ENCODE data around the gene WAS.
"Not testable (repeated sequence)": the region's sequence is repeated elsewhere in the genome, so short reads cannot be mapped to it uniquely, and the experiment has no call there.

Gene WAS

DNA sequence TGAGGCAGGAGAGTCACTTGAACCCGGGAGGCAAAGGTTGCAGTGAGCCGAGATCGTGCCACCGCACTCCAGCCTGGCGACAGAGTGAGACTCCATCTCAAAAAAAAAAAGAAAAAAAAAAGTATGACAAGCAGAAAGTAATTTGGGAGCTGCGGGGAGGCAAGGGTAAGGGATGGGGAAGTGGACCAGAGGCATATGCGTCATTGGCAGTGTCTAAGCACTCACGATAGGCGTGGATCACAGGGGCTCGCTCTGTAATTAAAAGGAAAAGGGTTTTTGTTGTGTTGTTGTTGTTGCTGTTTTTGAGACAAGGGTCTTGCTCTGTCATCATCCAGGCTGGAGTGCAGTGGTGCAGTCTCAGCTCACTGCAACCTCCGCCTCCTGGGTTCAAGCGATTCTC, 804 bp upstream of the WAS start:
- H3K4me1 ChIP-seq (ENCODE audit: control insufficient read depth in 1 of 2, insufficient read depth in 2 of 2, low read length in 2 of 2); H3K27ac ChIP-seq (ENCODE audit: low read depth, low read length); H3K27me3 ChIP-seq (ENCODE audit: control insufficient read depth in 1 of 2, insufficient read depth in 2 of 2, low read length in 2 of 2); H3K9me3 ChIP-seq (ENCODE audit: control insufficient read depth in 1 of 2, low read length in 2 of 2); H3K36me3 ChIP-seq (ENCODE audit: control insufficient read depth in 1 of 2, insufficient read depth in 2 of 2, low read length in 2 of 2); H3K9ac ChIP-seq (ENCODE audit: low read depth in 1 of 2, low read length in 2 of 2); H3K4me3 ChIP-seq (ENCODE audit: low read depth in 1 of 2, low read length in 2 of 2): not testable (repeated sequence)

DNA sequence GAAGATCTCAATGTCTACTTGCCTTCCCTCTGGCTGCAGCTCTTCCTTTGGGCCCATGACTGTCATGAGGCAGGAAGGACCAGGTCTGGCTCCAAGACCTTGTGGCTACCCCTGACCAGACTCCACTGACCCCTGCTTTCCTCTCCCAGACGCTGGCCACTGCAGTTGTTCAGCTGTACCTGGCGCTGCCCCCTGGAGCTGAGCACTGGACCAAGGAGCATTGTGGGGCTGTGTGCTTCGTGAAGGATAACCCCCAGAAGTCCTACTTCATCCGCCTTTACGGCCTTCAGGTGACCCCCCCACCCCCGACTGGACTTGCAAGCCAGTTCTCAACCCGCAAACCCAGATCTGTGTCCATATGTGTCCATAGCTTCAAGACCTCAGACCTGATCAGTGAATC, 535 bp downstream of the WAS start:
- peak overlapping the region; percentile 52 to 60 for H3K4me3 ChIP-seq (ENCODE audit: low read depth in 1 of 2, low read length in 2 of 2)
- no peaks in the 10 kb centered on the region for H3K36me3 ChIP-seq (ENCODE audit: control insufficient read depth in 1 of 2, insufficient read depth in 2 of 2, low read length in 2 of 2)
- H3K9me3 ChIP-seq (ENCODE audit: control insufficient read depth in 1 of 2, low read length in 2 of 2), result no peaks in the 10 kb centered on the region
- peaks cover 0 to 3% of the 10 kb centered on the region in 2 donors for H3K4me1 ChIP-seq (ENCODE audit: control insufficient read depth in 1 of 2, insufficient read depth in 2 of 2, low read length in 2 of 2)
- peak overlapping the region; percentile 32 for H3K27ac ChIP-seq (ENCODE audit: low read depth, low read length)
- peak overlapping the region in 1 of 2 donors; percentile 51 for H3K9ac ChIP-seq (ENCODE audit: low read depth in 1 of 2, low read length in 2 of 2)
- no peaks in the 10 kb centered on the region for H3K27me3 ChIP-seq (ENCODE audit: control insufficient read depth in 1 of 2, insufficient read depth in 2 of 2, low read length in 2 of 2)

DNA sequence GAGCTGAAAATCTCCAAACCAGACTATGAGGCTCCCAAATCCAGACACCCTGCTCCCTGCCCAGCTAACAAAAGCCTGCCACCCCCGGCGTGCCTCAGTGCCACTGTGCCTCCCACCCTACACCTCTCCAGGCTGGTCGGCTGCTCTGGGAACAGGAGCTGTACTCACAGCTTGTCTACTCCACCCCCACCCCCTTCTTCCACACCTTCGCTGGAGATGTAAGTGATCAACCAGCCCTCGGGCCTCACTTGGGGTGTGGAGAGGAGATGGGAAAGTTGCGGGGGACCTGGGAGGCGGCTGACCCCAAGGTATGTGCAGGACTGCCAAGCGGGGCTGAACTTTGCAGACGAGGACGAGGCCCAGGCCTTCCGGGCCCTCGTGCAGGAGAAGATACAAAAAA, 1.8 kb downstream of the WAS start:
- Histone ChIP-seq H3K4me3 (ENCODE audit: low read depth in 1 of 2, low read length in 2 of 2) (no peak overlapping the region), H3K9me3 (ENCODE audit: control insufficient read depth in 1 of 2, low read length in 2 of 2) (no peaks in the 10 kb centered on the region), H3K27ac (ENCODE audit: low read depth, low read length) (no peak overlapping the region), H3K27me3 (ENCODE audit: control insufficient read depth in 1 of 2, insufficient read depth in 2 of 2, low read length in 2 of 2) (no peaks in the 10 kb centered on the region), H3K4me1 (ENCODE audit: control insufficient read depth in 1 of 2, insufficient read depth in 2 of 2, low read length in 2 of 2) (peaks cover 0 to 3% of the 10 kb centered on the region in 2 donors), H3K9ac (ENCODE audit: low read depth in 1 of 2, low read length in 2 of 2) (no peak overlapping the region), H3K36me3 (ENCODE audit: control insufficient read depth in 1 of 2, insufficient read depth in 2 of 2, low read length in 2 of 2) (no peaks in the 10 kb centered on the region)

DNA sequence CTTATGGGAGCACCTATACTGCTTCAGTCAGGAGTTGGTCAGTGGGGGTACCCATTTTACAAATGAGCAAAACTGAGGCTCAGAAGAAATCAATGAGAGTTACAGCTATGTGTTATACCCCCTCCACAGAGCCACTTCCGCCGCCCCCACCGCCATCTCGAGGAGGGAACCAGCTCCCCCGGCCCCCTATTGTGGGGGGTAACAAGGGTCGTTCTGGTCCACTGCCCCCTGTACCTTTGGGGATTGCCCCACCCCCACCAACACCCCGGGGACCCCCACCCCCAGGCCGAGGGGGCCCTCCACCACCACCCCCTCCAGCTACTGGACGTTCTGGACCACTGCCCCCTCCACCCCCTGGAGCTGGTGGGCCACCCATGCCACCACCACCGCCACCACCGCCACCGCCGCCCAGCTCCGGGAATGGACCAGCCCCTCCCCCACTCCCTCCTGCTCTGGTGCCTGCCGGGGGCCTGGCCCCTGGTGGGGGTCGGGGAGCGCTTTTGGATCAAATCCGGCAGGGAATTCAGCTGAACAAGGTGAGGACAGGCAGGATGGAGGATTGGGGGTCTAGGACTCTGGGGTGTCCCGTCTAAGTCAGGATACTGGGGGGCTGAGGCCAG, 5.0 kb downstream of the WAS start:
- no peaks in the 10 kb centered on the region for H3K4me1 ChIP-seq (ENCODE audit: control insufficient read depth in 1 of 2, insufficient read depth in 2 of 2, low read length in 2 of 2)
- no peaks in the 10 kb centered on the region for H3K9me3 ChIP-seq (ENCODE audit: control insufficient read depth in 1 of 2, low read length in 2 of 2)
- no peaks in the 10 kb centered on the region for H3K27me3 ChIP-seq (ENCODE audit: control insufficient read depth in 1 of 2, insufficient read depth in 2 of 2, low read length in 2 of 2)
- H3K27ac ChIP-seq (ENCODE audit: low read depth, low read length), result no peak overlapping the region
- no peak overlapping the region for H3K4me3 ChIP-seq (ENCODE audit: low read depth in 1 of 2, low read length in 2 of 2)
- H3K36me3 ChIP-seq (ENCODE audit: control insufficient read depth in 1 of 2, insufficient read depth in 2 of 2, low read length in 2 of 2), result no peaks in the 10 kb centered on the region
- no peak overlapping the region for H3K9ac ChIP-seq (ENCODE audit: low read depth in 1 of 2, low read length in 2 of 2)

DNA sequence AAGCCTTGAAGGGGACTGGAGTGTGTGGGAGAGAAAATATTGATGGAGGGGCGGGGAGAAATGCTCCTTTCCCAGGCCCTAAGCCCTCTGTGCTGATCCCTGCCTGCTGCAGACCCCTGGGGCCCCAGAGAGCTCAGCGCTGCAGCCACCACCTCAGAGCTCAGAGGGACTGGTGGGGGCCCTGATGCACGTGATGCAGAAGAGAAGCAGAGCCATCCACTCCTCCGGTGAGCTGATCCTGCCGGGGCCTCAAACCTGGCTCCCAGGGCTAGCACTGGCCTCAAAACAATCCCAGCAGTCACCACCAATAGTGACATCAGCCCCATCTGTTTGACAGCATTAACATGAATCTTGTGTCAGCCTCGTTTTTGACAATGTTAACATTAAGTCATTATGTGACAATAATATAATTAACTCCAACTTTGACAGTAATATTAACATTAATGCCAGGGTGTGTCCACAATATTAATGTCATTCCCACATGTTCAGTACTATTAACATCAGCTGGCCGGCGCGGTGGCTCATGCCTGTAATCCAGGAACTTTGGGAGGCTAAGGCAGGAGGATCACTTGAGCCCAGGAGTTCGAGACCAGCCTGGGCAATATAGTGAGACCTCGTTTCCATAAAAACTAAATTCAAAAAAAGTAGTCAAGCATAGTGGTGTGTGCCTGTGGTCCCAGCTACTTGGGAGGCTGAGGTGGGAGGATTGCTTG, 5.8 kb downstream of the WAS start:
- H3K9ac ChIP-seq (ENCODE audit: low read depth in 1 of 2, low read length in 2 of 2), result no peak overlapping the region
- no peaks in the 10 kb centered on the region for H3K9me3 ChIP-seq (ENCODE audit: control insufficient read depth in 1 of 2, low read length in 2 of 2)
- H3K27ac ChIP-seq (ENCODE audit: low read depth, low read length), result no peak overlapping the region
- H3K36me3 ChIP-seq (ENCODE audit: control insufficient read depth in 1 of 2, insufficient read depth in 2 of 2, low read length in 2 of 2), result no peaks in the 10 kb centered on the region
- no peak overlapping the region for H3K4me3 ChIP-seq (ENCODE audit: low read depth in 1 of 2, low read length in 2 of 2)
- no peaks in the 10 kb centered on the region for H3K27me3 ChIP-seq (ENCODE audit: control insufficient read depth in 1 of 2, insufficient read depth in 2 of 2, low read length in 2 of 2)
- H3K4me1 ChIP-seq (ENCODE audit: control insufficient read depth in 1 of 2, insufficient read depth in 2 of 2, low read length in 2 of 2), result no peaks in the 10 kb centered on the region

DNA sequence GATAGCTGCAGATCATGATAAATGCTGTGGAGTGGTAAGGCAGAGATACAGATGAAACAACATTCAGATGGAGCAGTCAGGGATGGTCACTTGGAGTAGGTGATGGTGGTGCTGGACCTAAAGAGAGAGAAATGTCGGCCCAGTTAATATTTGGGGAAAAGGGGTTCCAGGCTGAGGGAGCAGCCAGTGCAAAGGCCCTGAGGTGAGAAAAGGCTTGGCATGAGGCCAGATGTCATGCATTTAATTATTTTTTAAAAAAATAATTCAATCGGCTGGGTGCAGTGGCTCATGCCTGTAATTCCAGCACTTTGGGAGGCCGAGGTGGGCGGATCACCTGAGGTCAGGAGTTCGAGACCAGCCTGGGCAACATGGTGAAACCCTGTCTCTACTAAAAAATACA, 8.1 kb downstream of the WAS start:
- H3K4me3 ChIP-seq (ENCODE audit: low read depth in 1 of 2, low read length in 2 of 2); H3K36me3 ChIP-seq (ENCODE audit: control insufficient read depth in 1 of 2, insufficient read depth in 2 of 2, low read length in 2 of 2); H3K9ac ChIP-seq (ENCODE audit: low read depth in 1 of 2, low read length in 2 of 2); H3K27ac ChIP-seq (ENCODE audit: low read depth, low read length); H3K9me3 ChIP-seq (ENCODE audit: control insufficient read depth in 1 of 2, low read length in 2 of 2); H3K27me3 ChIP-seq (ENCODE audit: control insufficient read depth in 1 of 2, insufficient read depth in 2 of 2, low read length in 2 of 2): not testable (repeated sequence)
- H3K4me1 ChIP-seq (ENCODE audit: control insufficient read depth in 1 of 2, insufficient read depth in 2 of 2, low read length in 2 of 2), result peaks cover 10 to 13% of the 10 kb centered on the region in 2 donors

DNA sequence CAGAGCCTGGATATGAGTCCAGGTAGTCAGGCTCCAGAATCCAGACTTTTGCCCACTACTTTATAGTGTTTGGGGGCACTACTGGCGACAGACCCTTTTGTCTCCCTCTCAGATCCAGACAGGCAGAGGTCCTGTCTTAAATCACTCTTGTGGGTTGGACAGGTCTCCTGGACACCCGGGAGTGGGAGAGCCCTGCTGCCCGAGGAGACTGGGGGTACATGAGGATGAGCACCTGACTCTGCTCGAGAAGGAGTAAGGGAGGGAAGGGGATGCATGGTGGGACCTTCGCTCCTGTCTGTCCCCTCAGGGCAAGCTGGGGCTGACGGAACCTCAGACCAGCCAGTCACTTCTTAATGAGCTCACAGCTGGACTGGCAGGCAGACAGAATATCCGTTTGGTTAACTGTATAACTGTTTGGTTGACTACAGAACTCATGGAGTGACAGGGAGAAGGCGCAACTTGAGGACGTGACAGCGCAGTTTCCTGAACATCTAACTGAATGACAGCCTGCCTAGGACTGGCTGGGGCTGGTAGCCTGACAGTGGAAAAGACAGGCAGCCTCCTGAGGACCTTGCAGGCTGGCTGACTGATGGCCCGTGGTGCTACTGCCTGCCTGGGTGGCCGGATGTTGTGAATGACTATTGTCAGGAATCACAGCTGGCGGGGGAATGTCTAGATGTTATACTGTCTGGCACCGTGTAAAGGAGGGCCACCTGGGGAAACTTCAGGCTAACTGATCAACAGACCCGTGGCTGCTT, 11.4 kb downstream of the WAS start:
- Histone ChIP-seq H3K9ac (ENCODE audit: low read depth in 1 of 2, low read length in 2 of 2) (no peak overlapping the region), H3K4me3 (ENCODE audit: low read depth in 1 of 2, low read length in 2 of 2) (peak overlapping the region in 1 of 2 donors; percentile 81), H3K4me1 (ENCODE audit: control insufficient read depth in 1 of 2, insufficient read depth in 2 of 2, low read length in 2 of 2) (peaks cover 13 to 15% of the 10 kb centered on the region in 2 donors), H3K27ac (ENCODE audit: low read depth, low read length) (no peak overlapping the region), H3K36me3 (ENCODE audit: control insufficient read depth in 1 of 2, insufficient read depth in 2 of 2, low read length in 2 of 2) (peaks cover 0 to 4% of the 10 kb centered on the region in 2 donors), H3K9me3 (ENCODE audit: control insufficient read depth in 1 of 2, low read length in 2 of 2) (no peaks in the 10 kb centered on the region), H3K27me3 (ENCODE audit: control insufficient read depth in 1 of 2, insufficient read depth in 2 of 2, low read length in 2 of 2) (no peaks in the 10 kb centered on the region)

DNA sequence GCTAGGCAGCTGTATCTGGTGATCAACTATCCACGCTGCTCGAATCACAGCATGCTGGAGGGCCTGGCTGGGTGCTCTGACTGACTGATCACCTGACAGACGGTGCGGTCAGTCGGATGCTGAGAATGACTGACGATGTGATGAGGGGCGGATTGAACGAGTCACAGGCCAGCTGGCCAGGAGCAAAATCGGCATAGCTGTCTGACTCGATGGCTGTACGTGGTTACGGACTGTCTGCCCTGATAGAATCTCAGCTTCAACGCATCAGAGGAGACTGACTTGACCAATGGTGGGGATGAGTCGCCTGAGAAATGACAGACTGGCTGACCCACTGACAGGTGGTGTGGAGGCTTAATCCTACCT, 11.9 kb downstream of the WAS start:
- Histone ChIP-seq H3K36me3 (ENCODE audit: control insufficient read depth in 1 of 2, insufficient read depth in 2 of 2, low read length in 2 of 2) (peaks cover 5 to 9% of the 10 kb centered on the region in 2 donors), H3K9me3 (ENCODE audit: control insufficient read depth in 1 of 2, low read length in 2 of 2) (no peaks in the 10 kb centered on the region), H3K4me1 (ENCODE audit: control insufficient read depth in 1 of 2, insufficient read depth in 2 of 2, low read length in 2 of 2) (peaks cover 13 to 15% of the 10 kb centered on the region in 2 donors), H3K27me3 (ENCODE audit: control insufficient read depth in 1 of 2, insufficient read depth in 2 of 2, low read length in 2 of 2) (no peaks in the 10 kb centered on the region), H3K4me3 (ENCODE audit: low read depth in 1 of 2, low read length in 2 of 2) (peak overlapping the region; percentile 80 to 81), H3K9ac (ENCODE audit: low read depth in 1 of 2, low read length in 2 of 2) (peak overlapping the region; percentile 80 to 84), H3K27ac (ENCODE audit: low read depth, low read length) (peak overlapping the region; percentile 87)

DNA sequence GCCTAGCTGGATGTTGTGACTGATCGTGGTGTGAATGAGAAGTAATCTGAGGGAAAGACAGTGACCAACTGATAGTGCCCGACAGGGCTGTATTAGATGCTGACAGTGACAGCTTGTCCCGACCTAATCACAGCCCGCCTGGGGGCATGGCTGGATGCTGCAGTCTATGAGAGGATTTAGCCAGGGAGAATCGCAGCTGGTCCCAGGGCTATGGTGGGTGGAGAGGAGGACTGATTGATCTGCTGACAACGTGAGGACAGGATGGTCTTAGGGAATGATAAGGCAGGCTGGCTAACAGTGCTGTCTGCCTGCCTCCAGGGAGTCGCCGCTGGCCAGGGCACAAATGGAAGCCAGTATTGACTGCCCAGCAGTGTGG, 12.3 kb downstream of the WAS start:
- Histone ChIP-seq H3K4me1 (ENCODE audit: control insufficient read depth in 1 of 2, insufficient read depth in 2 of 2, low read length in 2 of 2) (peaks cover 13 to 15% of the 10 kb centered on the region in 2 donors), H3K36me3 (ENCODE audit: control insufficient read depth in 1 of 2, insufficient read depth in 2 of 2, low read length in 2 of 2) (peaks cover 9% of the 10 kb centered on the region in 2 donors), H3K27me3 (ENCODE audit: control insufficient read depth in 1 of 2, insufficient read depth in 2 of 2, low read length in 2 of 2) (no peaks in the 10 kb centered on the region), H3K9me3 (ENCODE audit: control insufficient read depth in 1 of 2, low read length in 2 of 2) (no peaks in the 10 kb centered on the region), H3K4me3 (ENCODE audit: low read depth in 1 of 2, low read length in 2 of 2) (peak overlapping the region; percentile 80 to 81), H3K27ac (ENCODE audit: low read depth, low read length) (peak overlapping the region; percentile 87), H3K9ac (ENCODE audit: low read depth in 1 of 2, low read length in 2 of 2) (peak overlapping the region; percentile 80 to 84)

DNA sequence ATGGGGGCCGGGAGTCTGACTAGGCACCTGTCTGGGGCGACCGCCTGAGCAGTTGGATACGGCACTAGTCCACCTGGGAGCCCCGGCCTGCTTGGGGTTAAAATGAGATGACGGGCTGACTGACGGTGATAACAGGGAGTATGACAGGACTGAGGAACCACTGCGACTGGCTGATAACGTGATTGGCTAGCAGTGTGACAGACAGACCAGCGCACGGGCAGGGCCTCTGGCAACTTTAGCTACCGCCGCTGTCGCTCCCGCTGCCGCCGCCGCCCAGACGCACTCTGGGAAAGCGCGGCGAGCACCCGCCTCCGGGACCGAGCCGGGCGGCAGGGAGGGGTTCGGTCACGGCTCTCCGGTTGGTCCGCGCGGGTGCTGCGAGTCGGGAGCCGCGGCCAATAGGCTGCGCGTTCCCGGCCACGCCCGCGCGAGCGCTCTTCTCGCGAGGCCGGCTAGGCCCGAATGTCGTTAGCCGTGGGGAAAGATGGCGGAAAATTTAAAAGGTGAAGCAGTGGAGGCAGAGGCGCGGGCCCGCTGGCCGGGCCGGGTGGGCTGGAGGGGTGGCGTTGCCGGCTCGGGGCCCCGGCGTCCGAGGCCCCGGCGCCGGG, 12.8 kb downstream of the WAS start, which contains the start of gene SUV39H1:
TSS of gene SUV39H1 (plus strand) at position 434 of the 608 bp plus-strand sequence. CDS start at position 485, 51 bp downstream.
- peaks cover 10 to 13% of the 10 kb centered on the region in 2 donors for H3K36me3 ChIP-seq (ENCODE audit: control insufficient read depth in 1 of 2, insufficient read depth in 2 of 2, low read length in 2 of 2)

More for the DNA sequence above, 12.8 kb downstream of the WAS start, which contains the start of gene SUV39H1:
- Histone ChIP-seq H3K9me3 (ENCODE audit: control insufficient read depth in 1 of 2, low read length in 2 of 2) (no peaks in the 10 kb centered on the region), H3K4me3 (ENCODE audit: low read depth in 1 of 2, low read length in 2 of 2) (peak within 1 kb of the TSS; percentile 80 to 81), H3K9ac (ENCODE audit: low read depth in 1 of 2, low read length in 2 of 2) (peak within 1 kb of the TSS; percentile 80 to 84), H3K27me3 (ENCODE audit: control insufficient read depth in 1 of 2, insufficient read depth in 2 of 2, low read length in 2 of 2) (no peaks in the 10 kb centered on the region), H3K27ac (ENCODE audit: low read depth, low read length) (peak within 1 kb of the TSS; percentile 87), H3K4me1 (ENCODE audit: control insufficient read depth in 1 of 2, insufficient read depth in 2 of 2, low read length in 2 of 2) (peaks cover 13 to 15% of the 10 kb centered on the region in 2 donors)
